K562 (cell line): ENCODE measurements around the gene ANKS1A. TPM values are rescaled to one million over a fixed set of nuclear protein-coding genes. Genes with fewer than 3 reads are reported as not detected.

ENCODE experiments used
- ATF7 ChIP-seq: fragments of 450-650 bp; IDR thresholded peaks from 2 replicates; pipeline ENCODE4 v1.7.1; 2014; ENCODE audit warnings: mild to moderate bottlenecking, moderate library complexity
- CREB3 ChIP-seq: fragments of 450-650 bp; conservative IDR thresholded peaks from 2 replicates; pipeline ENCODE4 v1.6.1; 2016; ENCODE audit warnings: missing genetic modification characterization, low read depth, mild to moderate bottlenecking, missing compliant biosample characterization, moderate library complexity
- CUX1 ChIP-seq: fragments of 200-800 bp; sonication (Bioruptor generic); IDR thresholded peaks from 2 replicates; pipeline ENCODE4 v1.6.1; 2016; ENCODE audit warnings: missing genetic modification characterization, missing compliant biosample characterization
- polyA plus RNA-seq, 8 experiments: library from polyadenylated mRNA; depleted of rRNA in 4 of 8; stranded (reverse) in 5 of 8; unstranded in 3 of 8; fragments of >200 nt; fragmentation: Nextera tagmentation in 2 of 8; fragmentation: Illumina TruSeq in 1 of 8; extraction: Ambion mirVana in 2 of 8; extraction: Trizol in 1 of 8; gene quantifications; 2 replicates each; pipeline versions ENCODE4 v1.2.1 to v1.2.3, GENCODE V29; 2011 to 2014; ENCODE audit warnings: inconsistent platforms in 1 of 8, missing spikeins in 1 of 8
- total RNA-seq, 7 experiments: library from RNA; depleted of rRNA in 6 of 7; stranded (reverse); fragments of >200 nt in 6 of 7; fragmentation: Illumina TruSeq in 2 of 7; extraction: Trizol in 2 of 7; gene quantifications; 2 replicates each; pipeline versions ENCODE4 v1.2.1 to v1.2.3, GENCODE V29; 2011 to 2021; ENCODE audit warnings: low replicate concordance in 1 of 7
- TF ChIP-seq, protein P1 (sequence below): fragments of 250-450 bp; sonication (Bioruptor Pico); IDR thresholded peaks from 2 replicates; pipeline ENCODE4 v1.4.0; 2020; ENCODE audit warnings: borderline replicate concordance
- TF ChIP-seq, protein P2 (sequence below), 2 experiments: fragments of 450-650 bp in 1 of 2; sonication (generic) in 1 of 2; formaldehyde crosslinking; conservative IDR thresholded peaks; 2 replicates each; pipeline versions ENCODE4 v1.4.0 to v1.8.1; 2020 to 2022; ENCODE audit warnings: mild to moderate bottlenecking in 1 of 2, missing genetic modification reagents in 1 of 2

Gene ANKS1A
- total and polyA plus RNA-seq, 9 of the 15 experiments (the other 6 are each of a cell fraction or from before 2014, with no cell fraction given): 1.1 to 13.8 (median 5.3) TPM

GRCh38 chr6:35036059-35036827, 147.2 kb downstream of the ANKS1A start (continued):
- TF ChIP-seq CUX1 (no peak), CREB3 (no peak), ATF7 (no peak)
- TF ChIP-seq, protein P1, sequence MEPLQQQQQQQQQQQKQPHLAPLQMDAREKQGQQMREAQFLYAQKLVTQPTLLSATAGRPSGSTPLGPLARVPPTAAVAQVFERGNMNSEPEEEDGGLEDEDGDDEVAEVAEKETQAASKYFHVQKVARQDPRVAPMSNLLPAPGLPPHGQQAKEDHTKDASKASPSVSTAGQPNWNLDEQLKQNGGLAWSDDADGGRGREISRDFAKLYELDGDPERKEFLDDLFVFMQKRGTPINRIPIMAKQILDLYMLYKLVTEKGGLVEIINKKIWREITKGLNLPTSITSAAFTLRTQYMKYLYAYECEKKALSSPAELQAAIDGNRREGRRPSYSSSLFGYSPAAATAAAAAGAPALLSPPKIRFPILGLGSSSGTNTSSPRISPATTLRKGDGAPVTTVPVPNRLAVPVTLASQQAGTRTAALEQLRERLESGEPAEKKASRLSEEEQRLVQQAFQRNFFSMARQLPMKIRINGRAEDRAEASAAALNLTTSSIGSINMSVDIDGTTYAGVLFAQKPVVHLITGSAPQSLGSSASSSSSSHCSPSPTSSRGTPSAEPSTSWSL (CRISPR knock-in tag): no peak
- TF ChIP-seq, protein P2, sequence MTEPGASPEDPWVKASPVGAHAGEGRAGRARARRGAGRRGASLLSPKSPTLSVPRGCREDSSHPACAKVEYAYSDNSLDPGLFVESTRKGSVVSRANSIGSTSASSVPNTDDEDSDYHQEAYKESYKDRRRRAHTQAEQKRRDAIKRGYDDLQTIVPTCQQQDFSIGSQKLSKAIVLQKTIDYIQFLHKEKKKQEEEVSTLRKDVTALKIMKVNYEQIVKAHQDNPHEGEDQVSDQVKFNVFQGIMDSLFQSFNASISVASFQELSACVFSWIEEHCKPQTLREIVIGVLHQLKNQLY (CRISPR knock-in tag; conservative IDR thresholded peaks at IDR 0.05): no peak
- TF ChIP-seq, all 486 proteins: peak for 0
